Myocyte (in vitro differentiated cells): ENCODE measurements around the gene PRKCA. TPM values are rescaled to one million over a fixed set of nuclear protein-coding genes. Genes with fewer than 3 reads are reported as not detected.

ENCODE experiments used
- DNase-seq: peaks from one replicate; pipeline ENCODE4 v3.0.0-alpha.2; 2012; ENCODE audit warnings: low read depth
- total RNA-seq: library from RNA; depleted of rRNA; stranded (reverse); fragments of >200 nt; gene quantifications from 2 replicates; pipeline ENCODE4 v1.2.3, GENCODE V29; 2014

The PRKCA gene
- total RNA-seq, 1 donor from 2014 or later = 8.6 TPM

DNA sequence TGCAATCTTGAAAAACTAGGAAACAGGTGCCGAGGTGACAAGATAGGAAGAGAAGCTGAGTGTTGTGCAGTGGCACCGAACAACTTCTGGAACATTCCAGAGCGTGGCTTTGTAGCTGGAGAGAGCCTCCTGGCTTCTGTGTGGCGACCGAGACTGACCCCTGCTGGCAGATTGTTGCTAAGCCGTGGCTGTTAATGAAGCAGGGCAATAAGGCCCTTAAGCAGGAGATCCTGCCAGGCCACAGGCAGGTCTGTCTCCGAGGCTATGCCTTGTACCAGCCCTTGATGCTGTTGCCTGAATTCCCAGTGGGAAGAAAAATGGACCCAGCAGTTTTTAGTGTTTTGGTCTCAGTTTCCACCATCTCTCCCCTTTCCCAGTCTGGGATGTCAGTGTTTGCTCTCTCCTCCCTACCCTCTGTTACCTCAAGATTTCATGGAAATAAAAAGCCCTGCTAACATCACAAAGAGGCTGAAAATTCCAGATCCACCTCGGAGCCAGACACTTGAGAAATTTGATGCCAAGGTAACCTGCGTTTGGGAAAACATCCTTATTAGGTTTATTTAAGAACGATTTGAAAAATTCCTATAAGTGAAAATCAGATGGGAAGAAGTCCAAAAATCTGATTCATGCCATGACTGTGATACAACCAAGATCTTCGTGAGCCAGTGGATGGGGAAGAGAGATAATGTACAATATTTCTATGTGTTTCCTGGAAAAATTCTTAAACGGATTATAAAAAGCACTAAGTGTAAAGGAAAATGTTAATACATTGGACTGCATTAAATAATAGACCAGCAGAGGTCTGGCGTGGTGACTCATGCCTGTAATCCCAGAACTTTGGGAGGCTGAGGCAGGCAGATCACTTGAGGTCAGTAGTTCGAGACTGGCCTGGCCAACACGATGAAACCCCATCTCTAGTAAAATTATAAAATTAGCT lies 265.1 kb downstream of the PRKCA start:
- DNase-seq = peak; percentile 85

- no peak for DNase-seq
These were observed 267.2 kb downstream of the PRKCA start for GRCh38 chr17:66569572-66569971.

- no peak for DNase-seq
These were observed 268.2 kb downstream of the PRKCA start for GRCh38 chr17:66570447-66571195.

DNA sequence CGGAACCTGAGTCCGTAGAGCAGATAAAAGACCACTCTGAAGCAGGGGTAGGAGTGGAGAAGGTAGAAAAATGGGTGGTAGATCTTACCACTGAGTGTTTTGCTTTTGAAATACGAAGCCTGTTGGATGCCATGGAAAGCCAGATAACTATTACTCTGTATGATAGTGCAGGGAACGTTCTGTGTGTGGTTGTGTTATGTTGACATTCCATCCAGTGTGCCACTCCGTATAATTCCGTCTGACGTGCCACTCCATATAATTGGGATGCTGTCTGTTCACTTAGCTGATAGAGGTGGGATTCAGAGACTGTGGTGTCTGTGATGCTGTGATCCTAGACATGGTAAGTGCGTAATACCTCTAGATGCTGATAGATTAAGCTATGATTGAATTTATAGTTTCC lies 269.3 kb downstream of the PRKCA start:
- no peak for DNase-seq

GRCh38 chr17:66573078-66573477 lies 270.7 kb downstream of the PRKCA start:
- no peak for DNase-seq

DNA sequence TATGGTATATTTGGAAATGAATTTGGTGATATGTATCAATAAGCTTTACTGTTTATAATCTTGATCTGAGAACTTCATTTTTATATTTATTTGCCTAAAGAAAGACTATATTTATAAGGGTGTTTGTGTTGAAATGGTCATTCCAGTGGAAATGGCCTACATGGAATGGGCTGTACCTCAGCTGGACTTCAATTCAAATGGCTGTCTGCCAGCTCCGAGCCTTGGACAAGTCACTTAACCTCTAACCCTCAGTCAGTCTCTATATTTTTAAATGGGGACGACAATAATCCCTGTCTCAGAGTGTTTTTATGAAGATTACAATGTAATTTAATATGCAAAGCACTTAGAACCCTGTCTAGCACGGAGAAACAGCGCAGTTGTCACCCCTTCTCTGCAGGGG lies 271.7 kb downstream of the PRKCA start:
- DNase-seq = no peak

GRCh38 chr17:66576473-66576872 lies 274.1 kb downstream of the PRKCA start:
- no peak for DNase-seq

- no peak for DNase-seq
These were observed 274.6 kb downstream of the PRKCA start for GRCh38 chr17:66577041-66577440.

GRCh38 chr17:66578781-66579489 lies 276.5 kb downstream of the PRKCA start:
- DNase-seq = no peak

DNA sequence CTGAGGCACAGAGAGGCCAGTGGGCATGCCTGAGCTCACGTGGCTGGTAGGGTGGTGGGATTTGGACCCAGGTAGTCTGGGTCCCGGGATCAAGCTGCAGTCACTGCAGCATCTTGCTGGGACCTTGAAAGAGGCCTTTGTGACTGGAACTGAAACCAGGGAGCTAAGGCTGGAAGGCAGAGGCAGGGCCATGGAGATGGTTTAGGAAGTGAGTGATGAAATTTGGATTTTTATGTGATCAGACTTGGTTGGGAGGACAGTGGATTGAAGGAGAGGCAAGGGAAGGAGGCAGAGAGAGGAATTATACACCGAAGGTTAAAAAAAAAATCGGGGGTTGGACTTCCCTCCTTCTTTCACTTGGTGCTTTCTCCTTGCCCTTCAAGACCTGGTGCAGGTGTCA lies 277.1 kb downstream of the PRKCA start:
- DNase-seq = no peak

DNA sequence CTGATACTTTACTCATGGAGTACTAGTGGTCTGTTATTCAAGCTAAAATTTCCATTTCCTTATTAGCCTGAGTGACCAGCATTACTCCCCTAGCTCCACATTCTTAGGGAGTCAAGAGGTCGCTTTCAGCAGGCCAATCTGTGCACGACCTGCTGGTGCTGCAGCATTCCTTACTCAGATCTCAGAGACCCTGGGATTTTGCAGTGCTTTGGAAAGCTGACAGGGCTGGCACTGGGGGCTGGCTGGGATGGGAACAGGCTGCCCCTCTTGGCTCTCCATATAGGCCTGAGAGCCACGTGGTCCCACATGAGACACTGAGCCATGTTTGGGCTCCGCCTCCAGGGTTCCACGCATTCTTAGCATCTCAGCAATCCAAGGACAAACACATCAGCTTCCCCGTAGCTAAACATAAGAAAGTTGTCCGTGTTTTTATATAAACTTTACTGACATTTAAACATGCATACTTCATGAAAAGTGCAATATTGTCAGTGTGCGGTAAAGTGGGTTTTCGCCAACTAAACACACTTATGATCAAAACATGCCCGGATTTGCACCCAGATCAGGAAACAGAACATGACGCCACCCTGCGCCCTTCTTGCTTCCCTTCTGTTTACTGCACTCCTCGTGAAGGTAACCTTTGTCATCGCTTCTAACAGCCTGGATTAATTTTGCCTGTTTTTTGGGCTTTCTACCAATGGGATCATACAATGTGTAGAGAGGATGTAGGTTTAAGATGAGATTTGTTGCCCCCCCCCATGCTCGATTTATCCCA lies 278.0 kb downstream of the PRKCA start:
- peak; percentile 14 for DNase-seq

DNA sequence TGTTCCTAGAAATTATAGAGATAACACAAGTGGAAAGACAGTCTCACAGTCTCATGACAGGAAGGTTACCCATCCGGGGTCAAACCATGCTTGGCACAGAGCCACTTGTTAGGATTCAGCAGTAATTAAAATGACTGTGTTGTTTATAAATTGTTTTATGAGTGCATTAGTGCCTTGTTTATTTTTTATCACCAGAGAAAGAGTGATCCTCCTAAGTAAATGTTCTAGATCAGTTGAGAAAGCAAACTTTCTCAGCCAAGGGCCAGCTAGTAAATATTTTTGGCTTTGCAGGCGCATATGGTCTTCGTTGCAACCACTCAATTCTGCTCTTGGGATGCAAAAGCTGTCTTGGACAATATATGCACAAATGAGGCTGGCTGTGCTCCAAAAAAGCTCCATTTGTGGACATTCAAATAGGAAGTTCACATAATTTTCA lies 278.6 kb downstream of the PRKCA start:
- DNase-seq = no peak

DNA sequence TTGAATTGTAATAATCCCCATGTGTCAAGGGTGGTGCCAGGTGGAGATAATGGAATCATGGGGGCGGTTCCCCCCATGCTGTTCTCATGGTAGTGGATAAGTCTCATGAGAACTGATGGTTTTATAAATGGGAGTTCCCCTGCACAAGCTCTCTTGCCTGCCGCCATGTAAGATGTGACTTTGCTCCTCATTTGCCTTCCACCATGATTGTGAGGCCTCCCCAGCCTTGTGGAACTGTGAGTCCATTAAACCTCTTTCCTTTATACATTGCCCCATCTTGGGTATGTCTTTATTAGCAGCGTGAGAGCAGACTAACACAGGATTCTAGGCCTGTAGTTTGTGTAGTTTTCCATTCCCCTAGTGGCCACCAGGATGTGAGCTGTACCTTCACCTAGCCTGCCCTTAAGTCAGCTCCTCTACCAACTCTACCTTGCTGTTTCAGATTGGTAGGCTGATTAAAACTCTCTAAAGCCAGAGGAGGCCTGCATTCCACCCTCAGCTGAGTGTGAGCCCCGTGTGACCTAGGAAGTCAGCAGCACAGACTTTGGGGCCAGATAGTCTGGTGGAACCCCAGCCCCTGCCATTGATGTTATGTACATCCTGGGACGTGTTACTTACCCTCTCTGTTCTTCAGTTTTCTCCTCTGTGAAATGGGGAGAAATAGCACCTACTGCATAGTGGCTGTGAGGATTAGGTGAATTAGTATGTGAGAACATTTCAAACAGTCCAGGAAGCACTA lies 280.1 kb downstream of the PRKCA start:
- DNase-seq = no peak

GRCh38 chr17:66583112-66583748 lies 280.8 kb downstream of the PRKCA start:
- no peak for DNase-seq

DNA sequence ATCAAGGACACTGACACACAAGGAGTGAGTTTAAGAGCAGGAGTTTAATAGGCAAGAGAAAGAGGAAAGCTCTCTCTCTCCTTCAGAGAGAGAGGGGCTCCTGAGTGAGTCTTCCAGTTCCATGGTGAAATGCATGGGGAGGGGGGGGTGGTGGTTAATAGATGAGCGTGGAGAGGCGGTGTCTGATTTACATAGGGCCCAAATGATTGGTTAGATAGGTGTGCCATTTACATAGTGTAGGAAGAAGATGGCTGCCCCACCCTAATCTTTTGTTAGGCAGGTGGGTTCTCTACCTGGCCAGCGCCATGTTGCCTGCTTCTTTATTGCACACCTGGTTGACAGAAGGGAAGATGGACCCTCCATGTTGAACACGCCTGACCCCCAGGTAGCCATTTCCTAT lies 282.5 kb downstream of the PRKCA start:
- DNase-seq = no peak

- DNase-seq = no peak
These were observed 283.1 kb downstream of the PRKCA start for GRCh38 chr17:66585472-66585871.

DNA sequence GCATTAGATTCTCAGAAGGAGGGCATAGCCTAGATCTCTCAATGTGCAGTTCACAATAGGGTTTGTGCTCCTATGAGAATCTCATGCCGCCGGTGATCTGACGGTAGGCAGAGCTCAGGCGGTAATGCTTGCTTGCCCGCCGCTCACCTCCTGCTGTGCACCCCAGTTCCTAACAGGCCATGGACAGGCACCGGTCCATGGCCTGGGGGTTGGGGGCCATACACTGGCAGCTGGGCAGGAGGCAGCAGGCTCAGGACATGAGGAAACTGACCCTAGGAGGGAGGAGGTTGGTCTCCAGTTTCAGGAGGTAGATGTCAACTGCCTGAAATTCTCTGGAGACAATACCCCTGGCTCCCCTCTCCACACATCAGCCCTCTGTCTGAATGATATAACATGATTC lies 287.5 kb downstream of the PRKCA start:
- DNase-seq = no peak

GRCh38 chr17:66593116-66593515 lies 290.7 kb downstream of the PRKCA start:
- no peak for DNase-seq

- no peak for DNase-seq
These were observed 293.5 kb downstream of the PRKCA start for GRCh38 chr17:66595893-66596292.
